Fibroblast of pulmonary artery (primary cell): ENCODE measurements around the gene TBX1.

ENCODE experiments used
- DNase-seq: peaks from one replicate; pipeline ENCODE4 v3.0.0-alpha.2; 2010; ENCODE audit warnings: low read depth
- H3K4me3 ChIP-seq: replicated peaks from 2 replicates; pipeline ENCODE4 v1.5.1; 2011; ENCODE audit warnings: low read depth, mild to moderate bottlenecking, control low read depth, low read length, moderate library complexity
- TF ChIP-seq, protein P1 (sequence below): IDR thresholded peaks from 2 replicates; pipeline ENCODE4 v1.5.1; 2011; ENCODE audit warnings: mild to moderate bottlenecking, control low read depth, low read length, inconsistent platforms; ENCODE audit errors: missing control alignments

The TBX1 gene

DNA sequence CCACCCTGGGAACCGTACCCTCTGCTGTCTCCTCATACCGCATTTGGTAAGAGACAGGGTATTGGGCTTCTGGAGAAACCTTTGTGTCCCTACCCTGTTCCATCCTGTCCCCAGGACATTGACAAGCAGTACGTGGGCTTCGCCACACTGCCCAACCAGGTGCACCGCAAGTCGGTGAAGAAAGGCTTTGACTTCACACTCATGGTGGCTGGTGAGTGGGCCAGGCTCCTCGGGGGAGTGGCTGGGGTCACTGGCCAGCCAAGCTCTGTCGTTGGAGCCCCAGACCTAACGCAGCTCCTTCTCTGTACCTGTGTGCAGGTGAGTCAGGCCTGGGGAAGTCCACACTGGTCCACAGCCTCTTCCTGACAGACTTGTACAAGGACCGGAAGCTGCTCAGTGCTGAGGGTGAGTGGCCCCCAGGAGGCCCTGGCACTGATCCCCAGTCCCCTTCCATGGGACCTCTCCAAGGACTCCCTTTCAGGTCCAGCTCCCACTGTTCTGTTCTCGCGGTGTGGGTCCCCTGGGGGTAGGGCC, 41.0 kb upstream of the TBX1 start:
- no peak overlapping the region for H3K4me3 ChIP-seq
- DNase-seq: no peak
- TF ChIP-seq, protein P1, sequence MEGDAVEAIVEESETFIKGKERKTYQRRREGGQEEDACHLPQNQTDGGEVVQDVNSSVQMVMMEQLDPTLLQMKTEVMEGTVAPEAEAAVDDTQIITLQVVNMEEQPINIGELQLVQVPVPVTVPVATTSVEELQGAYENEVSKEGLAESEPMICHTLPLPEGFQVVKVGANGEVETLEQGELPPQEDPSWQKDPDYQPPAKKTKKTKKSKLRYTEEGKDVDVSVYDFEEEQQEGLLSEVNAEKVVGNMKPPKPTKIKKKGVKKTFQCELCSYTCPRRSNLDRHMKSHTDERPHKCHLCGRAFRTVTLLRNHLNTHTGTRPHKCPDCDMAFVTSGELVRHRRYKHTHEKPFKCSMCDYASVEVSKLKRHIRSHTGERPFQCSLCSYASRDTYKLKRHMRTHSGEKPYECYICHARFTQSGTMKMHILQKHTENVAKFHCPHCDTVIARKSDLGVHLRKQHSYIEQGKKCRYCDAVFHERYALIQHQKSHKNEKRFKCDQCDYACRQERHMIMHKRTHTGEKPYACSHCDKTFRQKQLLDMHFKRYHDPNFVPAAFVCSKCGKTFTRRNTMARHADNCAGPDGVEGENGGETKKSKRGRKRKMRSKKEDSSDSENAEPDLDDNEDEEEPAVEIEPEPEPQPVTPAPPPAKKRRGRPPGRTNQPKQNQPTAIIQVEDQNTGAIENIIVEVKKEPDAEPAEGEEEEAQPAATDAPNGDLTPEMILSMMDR: no peak

DNA sequence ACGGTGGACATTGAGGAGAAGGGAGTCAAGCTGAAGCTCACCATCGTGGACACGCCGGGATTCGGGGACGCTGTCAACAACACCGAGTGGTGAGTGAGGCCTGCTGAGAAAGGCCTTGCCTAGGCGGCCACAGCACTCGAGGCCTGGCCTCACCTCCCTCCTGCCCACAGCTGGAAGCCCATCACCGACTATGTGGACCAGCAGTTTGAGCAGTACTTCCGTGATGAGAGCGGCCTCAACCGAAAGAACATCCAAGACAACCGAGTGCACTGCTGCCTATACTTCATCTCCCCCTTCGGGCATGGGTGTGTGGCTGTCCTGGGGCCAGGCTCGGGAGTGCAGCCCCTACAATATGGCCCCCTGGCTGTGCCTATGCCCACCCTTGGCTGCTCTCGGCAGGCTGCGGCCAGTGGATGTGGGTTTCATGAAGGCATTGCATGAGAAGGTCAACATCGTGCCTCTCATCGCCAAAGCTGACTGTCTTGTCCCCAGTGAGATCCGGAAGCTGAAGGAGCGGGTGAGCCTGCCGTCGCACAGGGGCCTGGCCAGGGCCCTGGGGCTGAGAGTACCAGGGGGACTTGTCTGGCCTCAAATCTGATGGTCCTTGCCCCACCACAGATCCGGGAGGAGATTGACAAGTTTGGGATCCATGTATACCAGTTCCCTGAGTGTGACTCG, 40.3 kb upstream of the TBX1 start:
- DNase-seq: no peak
- no peak overlapping the region for H3K4me3 ChIP-seq
- TF ChIP-seq, protein P1: no peak

DNA sequence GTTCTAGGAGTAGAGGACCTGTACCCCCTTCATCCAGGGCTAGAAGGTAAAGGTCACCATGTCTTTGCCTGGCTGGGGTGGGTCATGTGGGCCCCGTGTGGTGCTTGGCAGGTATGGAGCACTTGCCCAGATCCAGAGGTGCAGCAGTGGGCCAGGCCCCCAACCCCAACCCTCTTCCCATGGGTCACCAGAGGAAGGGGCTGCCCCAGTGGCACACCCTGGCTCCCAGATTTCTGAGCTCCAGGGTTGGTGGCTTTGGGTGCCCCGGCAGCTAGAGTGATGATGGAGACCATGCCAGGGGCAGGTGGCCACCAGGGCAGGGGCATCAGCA, 39.6 kb upstream of the TBX1 start:
- TF ChIP-seq, protein P1: no peak
- DNase-seq: no peak
- H3K4me3 ChIP-seq: no peak overlapping the region

DNA sequence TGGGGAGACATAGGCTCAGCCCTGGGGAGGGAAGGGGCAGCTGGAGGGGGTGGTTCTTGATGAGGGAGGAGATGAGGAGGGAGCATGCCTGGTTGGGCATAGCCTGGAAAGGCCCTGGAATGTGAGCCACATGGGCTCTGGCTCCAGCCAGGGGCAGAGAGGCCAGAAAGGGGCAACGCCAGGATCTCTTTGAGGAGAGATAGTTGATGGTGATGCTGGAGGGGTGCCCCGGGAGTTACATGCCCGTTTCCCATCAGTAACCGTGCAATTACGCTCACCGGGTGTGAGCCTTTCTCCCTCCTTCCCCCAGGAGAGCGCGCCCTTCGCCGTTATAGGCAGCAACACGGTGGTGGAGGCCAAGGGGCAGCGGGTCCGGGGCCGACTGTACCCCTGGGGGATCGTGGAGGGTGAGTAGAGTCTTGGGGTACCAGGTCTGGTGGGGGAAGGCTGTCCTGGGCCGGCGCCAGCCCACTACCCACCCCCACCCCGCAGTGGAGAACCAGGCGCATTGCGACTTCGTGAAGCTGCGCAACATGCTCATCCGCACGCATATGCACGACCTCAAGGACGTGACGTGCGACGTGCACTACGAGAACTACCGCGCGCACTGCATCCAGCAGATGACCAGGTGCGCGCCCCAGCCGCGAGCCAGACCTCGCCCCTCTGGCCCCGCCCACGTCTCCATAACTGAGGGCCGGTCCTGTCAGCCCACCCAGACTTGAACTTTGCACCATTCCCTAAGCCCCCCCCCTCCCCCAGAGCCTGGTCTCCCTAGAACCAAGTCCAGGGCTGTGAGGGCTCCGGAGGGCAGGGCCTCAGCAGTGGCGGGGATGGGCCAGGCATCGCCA, 39.0 kb upstream of the TBX1 start:
- TF ChIP-seq, protein P1: no peak
- no peak overlapping the region for H3K4me3 ChIP-seq
- no peak for DNase-seq

DNA sequence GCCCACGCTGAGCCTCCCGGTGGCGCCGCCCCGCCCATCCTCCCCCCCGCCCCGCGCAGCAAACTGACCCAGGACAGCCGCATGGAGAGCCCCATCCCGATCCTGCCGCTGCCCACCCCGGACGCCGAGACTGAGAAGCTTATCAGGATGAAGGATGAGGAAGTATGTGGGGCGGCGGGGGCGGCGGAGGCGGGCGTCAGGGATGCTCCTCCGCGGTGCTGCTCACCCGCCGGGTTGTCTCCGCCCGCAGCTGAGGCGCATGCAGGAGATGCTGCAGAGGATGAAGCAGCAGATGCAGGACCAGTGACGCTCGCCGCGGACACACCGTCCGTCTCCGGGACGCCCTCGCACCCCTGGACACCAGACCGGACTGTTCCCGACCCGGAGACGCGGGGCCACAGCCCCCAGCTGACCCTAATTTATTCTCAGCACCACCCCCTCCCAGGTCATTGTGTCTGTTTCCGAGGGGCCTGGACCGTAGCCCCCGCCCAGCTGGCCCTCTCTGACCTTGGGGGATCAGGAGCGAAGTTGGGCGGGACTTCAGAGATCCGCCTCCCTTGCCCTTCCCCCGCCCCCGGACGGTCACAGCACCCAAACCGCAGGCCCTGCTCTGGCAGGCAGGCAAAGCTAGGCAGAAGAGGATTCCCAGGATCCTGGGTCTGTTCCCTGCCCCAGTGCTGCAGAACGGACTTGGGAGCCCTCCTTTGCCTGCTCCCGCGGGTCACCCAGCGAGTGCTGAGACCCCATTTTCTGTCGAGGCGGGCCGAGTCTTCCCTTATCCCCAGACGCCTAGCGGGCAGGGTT, 38.2 kb upstream of the TBX1 start:
- H3K4me3 ChIP-seq: no peak overlapping the region
- TF ChIP-seq, protein P1: no peak
- no peak for DNase-seq

DNA sequence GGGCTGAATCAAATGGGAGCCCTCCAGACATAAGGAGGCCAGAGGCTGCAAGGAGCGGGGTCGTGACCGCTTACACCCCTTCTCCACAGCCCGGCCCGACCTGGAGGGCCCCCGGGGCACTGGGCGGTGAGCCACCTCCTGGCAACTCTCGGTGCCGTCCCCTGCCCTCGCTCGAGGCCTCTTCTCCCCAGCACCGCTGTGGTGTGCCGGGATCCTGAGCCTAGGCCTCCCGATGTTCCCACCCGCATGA, 37.7 kb upstream of the TBX1 start:
- DNase-seq: no peak
- H3K4me3 ChIP-seq: no peak overlapping the region
- TF ChIP-seq, protein P1: no peak
